ENCODE data around the gene RBM19.

DNA sequence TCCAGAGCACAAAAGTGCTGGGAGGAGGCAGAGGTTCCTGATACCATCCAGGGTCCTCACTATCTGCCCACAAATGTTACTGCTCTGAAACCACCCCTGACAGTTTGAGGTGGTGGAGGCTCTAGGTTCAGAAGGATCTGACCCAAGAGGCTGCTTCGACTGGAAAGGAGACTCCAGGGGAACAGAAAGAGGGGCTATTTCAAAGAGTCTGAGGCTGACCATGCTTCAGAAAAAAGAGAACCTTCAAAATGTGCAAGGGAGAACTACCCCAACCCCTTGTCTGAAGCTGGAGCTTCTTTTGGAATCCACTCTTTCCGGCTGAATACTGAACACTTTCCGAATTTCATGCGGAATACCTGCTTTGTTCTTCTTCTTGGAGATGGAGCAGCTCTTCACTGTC, 41.8 kb downstream of the RBM19 start:
- TF ChIP-seq SP1 (IDR thresholded peaks at IDR 0.05): no peak
- no peak for TF ChIP-seq SUZ12 (IDR thresholded peaks at IDR 0.05)
